ENCODE results near the gene ADAMTS2. TPM values are rescaled to one million over a fixed set of nuclear protein-coding genes. Genes with fewer than 3 reads are reported as not detected.

Gene ADAMTS2
- total RNA-seq, 1 experiment from 2014 or later, result 3.9 TPM

DNA sequence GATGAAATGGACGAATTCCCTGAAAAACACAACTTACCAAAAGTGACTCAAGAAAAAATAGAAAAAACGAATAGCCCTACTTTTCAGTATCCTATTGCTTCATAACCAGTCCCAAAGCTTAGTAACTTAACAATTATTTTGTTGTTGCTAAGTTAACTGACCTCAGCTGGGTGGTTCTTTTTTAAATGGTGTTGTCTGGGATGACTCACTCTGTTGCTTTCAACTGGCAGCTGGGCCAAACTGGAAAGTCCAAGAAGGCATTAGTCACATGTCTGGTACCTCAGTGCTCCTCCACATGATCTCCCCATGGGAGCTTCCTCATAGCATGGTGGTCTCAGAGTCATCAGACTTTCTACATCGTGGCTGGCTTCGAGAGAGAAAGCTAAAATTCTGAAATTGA, 47.8 kb upstream of the ADAMTS2 start:
- ATAC-seq (peak; percentile 73), DNase-seq (ENCODE audit: low read depth, low spot score) (peak; percentile 65)
- Histone ChIP-seq H3K9ac (ENCODE audit: low read length) (no peak overlapping the region), H3K79me2 (ENCODE audit: insufficient read depth, low read length) (no peaks in the 10 kb centered on the region), H3K4me2 (ENCODE audit: low read length) (peak overlapping the region; percentile 43), H3K9me3 (ENCODE audit: control insufficient read depth in 1 of 2, insufficient read depth in 1 of 2, low read depth in 1 of 2, low read length in 2 of 2) (peaks cover 0 to 10% of the 10 kb centered on the region in 2 experiments; a peak in 3 of 4 replicates), H3K4me3 (replicated peaks in 1 of 2; ENCODE audit: low read depth in 1 of 2, low read length in 2 of 2) (no peak overlapping the region), H4K20me1 (ENCODE audit: insufficient read depth) (no peaks in the 10 kb centered on the region), H2AFZ (ENCODE audit: low read depth, low read length, poor library complexity, severe bottlenecking) (peak overlapping the region; percentile 95), H3K27me3 (ENCODE audit: insufficient read depth, low read length) (no peaks in the 10 kb centered on the region), H3K4me1 (ENCODE audit: control insufficient read depth in 1 of 2, insufficient read depth in 2 of 2, low read length in 2 of 2) (peaks cover 0 to 17% of the 10 kb centered on the region in 2 experiments; a peak in 2 of 4 replicates), H3K9me2 (ENCODE audit: insufficient read depth) (no peaks in the 10 kb centered on the region), H3K36me3 (ENCODE audit: control insufficient read depth in 1 of 2, insufficient read depth in 2 of 2, low read length in 2 of 2) (no peaks in the 10 kb centered on the region), H3K27ac (ENCODE audit: low read depth, low read length) (no peak overlapping the region)
- intact Hi-C loops (cut with micrococcal nuclease), result no loop called here
- CTCF ChIA-PET, result no interaction called here
- BruUV-seq (replicated peaks), result no TSS peak
- POLR2A ChIA-PET, result no interaction called here
- RAD21 ChIA-PET (ENCODE audit: low non-redundant PET in 1 of 2, low total read pairs in 2 of 2, uncharacterized antibody in 2 of 2, unreplicated experiment in 2 of 2), result no interaction called here
- TF ChIP-seq TCF7L2 (IDR thresholded peaks at IDR 0.05; ENCODE audit: borderline replicate concordance, extremely low read depth, insufficient read depth, insufficient read length) (no peak), SP1 (IDR thresholded peaks at IDR 0.05; ENCODE audit: low read depth) (peak; percentile 57), POLR2A (IDR thresholded peaks at IDR 0.05; ENCODE audit: borderline replicate concordance, extremely low read depth, insufficient read depth, insufficient read length) (no peak), ZFX (IDR thresholded peaks at IDR 0.05) (no peak), CEBPB (IDR thresholded peaks at IDR 0.05; ENCODE audit: low read depth) (peak; percentile 69; the same call in 1 of the 2 replicates), SIN3A (IDR thresholded peaks at IDR 0.05; ENCODE audit: low read depth) (peak; percentile 33; the same call in 1 of the 2 replicates), FOSL1 (IDR thresholded peaks at IDR 0.05; ENCODE audit: low read depth) (peak; percentile 87), RAD21 (IDR thresholded peaks at IDR 0.05; ENCODE audit: low read depth) (0 out of 2 replicates have a peak, but pooled peaks have one; percentile 1), CBX3 (IDR thresholded peaks at IDR 0.05; ENCODE audit: low read depth) (peak; percentile 73; the same call in 1 of the 2 replicates), EGR1 (IDR thresholded peaks at IDR 0.05; ENCODE audit: low read depth) (no peak), POLR2AphosphoS5 (IDR thresholded peaks at IDR 0.05; ENCODE audit: low read depth, low read length) (no peak; the same call in 1 of the 2 replicates), YY1 (IDR thresholded peaks at IDR 0.05; ENCODE audit: extremely low read depth, insufficient replicate concordance, low read depth, low read length) (peak; percentile 8), JUND (IDR thresholded peaks at IDR 0.05) (peak; percentile 86), EZH2 (IDR thresholded peaks at IDR 0.05) (no peak), ZNF274 (IDR thresholded peaks at IDR 0.05; ENCODE audit: low read depth, low read length) (no peak), ELF1 (IDR thresholded peaks at IDR 0.05; ENCODE audit: borderline replicate concordance, low read depth) (no peak)
- TF ChIP-seq, protein P1, sequence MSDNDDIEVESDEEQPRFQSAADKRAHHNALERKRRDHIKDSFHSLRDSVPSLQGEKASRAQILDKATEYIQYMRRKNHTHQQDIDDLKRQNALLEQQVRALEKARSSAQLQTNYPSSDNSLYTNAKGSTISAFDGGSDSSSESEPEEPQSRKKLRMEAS (IDR thresholded peaks at IDR 0.05), result peak; percentile 78
- TF ChIP-seq, protein P2, sequence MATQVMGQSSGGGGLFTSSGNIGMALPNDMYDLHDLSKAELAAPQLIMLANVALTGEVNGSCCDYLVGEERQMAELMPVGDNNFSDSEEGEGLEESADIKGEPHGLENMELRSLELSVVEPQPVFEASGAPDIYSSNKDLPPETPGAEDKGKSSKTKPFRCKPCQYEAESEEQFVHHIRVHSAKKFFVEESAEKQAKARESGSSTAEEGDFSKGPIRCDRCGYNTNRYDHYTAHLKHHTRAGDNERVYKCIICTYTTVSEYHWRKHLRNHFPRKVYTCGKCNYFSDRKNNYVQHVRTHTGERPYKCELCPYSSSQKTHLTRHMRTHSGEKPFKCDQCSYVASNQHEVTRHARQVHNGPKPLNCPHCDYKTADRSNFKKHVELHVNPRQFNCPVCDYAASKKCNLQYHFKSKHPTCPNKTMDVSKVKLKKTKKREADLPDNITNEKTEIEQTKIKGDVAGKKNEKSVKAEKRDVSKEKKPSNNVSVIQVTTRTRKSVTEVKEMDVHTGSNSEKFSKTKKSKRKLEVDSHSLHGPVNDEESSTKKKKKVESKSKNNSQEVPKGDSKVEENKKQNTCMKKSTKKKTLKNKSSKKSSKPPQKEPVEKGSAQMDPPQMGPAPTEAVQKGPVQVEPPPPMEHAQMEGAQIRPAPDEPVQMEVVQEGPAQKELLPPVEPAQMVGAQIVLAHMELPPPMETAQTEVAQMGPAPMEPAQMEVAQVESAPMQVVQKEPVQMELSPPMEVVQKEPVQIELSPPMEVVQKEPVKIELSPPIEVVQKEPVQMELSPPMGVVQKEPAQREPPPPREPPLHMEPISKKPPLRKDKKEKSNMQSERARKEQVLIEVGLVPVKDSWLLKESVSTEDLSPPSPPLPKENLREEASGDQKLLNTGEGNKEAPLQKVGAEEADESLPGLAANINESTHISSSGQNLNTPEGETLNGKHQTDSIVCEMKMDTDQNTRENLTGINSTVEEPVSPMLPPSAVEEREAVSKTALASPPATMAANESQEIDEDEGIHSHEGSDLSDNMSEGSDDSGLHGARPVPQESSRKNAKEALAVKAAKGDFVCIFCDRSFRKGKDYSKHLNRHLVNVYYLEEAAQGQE (IDR thresholded peaks at IDR 0.05; ENCODE audit: low read depth), result no peak
- TF ChIP-seq, protein P3, sequence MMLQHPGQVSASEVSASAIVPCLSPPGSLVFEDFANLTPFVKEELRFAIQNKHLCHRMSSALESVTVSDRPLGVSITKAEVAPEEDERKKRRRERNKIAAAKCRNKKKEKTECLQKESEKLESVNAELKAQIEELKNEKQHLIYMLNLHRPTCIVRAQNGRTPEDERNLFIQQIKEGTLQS (IDR thresholded peaks at IDR 0.05), result no peak
- TF ChIP-seq, protein P4, sequence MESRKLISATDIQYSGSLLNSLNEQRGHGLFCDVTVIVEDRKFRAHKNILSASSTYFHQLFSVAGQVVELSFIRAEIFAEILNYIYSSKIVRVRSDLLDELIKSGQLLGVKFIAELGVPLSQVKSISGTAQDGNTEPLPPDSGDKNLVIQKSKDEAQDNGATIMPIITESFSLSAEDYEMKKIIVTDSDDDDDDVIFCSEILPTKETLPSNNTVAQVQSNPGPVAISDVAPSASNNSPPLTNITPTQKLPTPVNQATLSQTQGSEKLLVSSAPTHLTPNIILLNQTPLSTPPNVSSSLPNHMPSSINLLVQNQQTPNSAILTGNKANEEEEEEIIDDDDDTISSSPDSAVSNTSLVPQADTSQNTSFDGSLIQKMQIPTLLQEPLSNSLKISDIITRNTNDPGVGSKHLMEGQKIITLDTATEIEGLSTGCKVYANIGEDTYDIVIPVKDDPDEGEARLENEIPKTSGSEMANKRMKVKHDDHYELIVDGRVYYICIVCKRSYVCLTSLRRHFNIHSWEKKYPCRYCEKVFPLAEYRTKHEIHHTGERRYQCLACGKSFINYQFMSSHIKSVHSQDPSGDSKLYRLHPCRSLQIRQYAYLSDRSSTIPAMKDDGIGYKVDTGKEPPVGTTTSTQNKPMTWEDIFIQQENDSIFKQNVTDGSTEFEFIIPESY (IDR thresholded peaks at IDR 0.05; ENCODE audit: extremely low read depth, insufficient replicate concordance, low read length), result no peak
- TF ChIP-seq, protein P5, sequence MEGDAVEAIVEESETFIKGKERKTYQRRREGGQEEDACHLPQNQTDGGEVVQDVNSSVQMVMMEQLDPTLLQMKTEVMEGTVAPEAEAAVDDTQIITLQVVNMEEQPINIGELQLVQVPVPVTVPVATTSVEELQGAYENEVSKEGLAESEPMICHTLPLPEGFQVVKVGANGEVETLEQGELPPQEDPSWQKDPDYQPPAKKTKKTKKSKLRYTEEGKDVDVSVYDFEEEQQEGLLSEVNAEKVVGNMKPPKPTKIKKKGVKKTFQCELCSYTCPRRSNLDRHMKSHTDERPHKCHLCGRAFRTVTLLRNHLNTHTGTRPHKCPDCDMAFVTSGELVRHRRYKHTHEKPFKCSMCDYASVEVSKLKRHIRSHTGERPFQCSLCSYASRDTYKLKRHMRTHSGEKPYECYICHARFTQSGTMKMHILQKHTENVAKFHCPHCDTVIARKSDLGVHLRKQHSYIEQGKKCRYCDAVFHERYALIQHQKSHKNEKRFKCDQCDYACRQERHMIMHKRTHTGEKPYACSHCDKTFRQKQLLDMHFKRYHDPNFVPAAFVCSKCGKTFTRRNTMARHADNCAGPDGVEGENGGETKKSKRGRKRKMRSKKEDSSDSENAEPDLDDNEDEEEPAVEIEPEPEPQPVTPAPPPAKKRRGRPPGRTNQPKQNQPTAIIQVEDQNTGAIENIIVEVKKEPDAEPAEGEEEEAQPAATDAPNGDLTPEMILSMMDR (IDR thresholded peaks at IDR 0.05 in 2 of 3, conservative IDR thresholded peaks at IDR 0.05 in 1 of 3; ENCODE audit: borderline replicate concordance in 1 of 3, insufficient read depth in 1 of 3, low read depth in 2 of 3, low read length in 2 of 3), result no peak

All from HCT116 (cell line).